Lower leg skin (tissue), 3 donors: ENCODE measurements around the gene USPL1.

Experiments
- POLR2A ChIP-seq, 2 donors: fragments of 450-650 bp; IDR thresholded peaks; one replicate each; pipeline ENCODE4 v1.6.1; 2016 to 2017; ENCODE audit warnings: antibody characterized with exemption in 2 of 2, mild to moderate bottlenecking in 1 of 2, moderate library complexity in 1 of 2
- TF ChIP-seq, protein P1 (sequence below), 3 donors: fragments of 450-650 bp; IDR thresholded peaks; one replicate each; pipeline ENCODE4 v1.5.1; 2016; ENCODE audit warnings: antibody characterized with exemption in 3 of 3, mild to moderate bottlenecking in 3 of 3, moderate library complexity in 2 of 3

DNA sequence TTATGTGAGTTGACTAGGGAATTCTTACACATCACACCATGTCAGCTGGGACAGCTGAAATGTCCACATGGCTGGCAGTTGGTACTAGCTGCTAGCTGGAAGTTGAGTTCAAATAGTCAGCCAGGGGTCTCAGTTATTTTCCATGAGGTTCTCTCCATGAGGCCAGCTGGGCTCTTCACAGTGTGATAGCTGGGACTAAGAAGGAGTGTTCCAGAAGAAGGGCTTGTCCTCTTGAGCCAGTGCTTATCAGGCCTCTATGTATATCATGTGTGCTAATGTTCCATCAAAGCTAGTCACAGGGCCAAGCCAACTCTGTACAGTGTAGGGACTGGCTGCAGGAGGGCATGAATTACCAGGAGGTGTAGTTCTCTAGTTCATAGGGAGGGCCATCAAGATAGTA lies 11.8 kb downstream of the USPL1 start:
- no peak for TF ChIP-seq POLR2A (IDR thresholded peaks at IDR 0.05)
- TF ChIP-seq, protein P1, sequence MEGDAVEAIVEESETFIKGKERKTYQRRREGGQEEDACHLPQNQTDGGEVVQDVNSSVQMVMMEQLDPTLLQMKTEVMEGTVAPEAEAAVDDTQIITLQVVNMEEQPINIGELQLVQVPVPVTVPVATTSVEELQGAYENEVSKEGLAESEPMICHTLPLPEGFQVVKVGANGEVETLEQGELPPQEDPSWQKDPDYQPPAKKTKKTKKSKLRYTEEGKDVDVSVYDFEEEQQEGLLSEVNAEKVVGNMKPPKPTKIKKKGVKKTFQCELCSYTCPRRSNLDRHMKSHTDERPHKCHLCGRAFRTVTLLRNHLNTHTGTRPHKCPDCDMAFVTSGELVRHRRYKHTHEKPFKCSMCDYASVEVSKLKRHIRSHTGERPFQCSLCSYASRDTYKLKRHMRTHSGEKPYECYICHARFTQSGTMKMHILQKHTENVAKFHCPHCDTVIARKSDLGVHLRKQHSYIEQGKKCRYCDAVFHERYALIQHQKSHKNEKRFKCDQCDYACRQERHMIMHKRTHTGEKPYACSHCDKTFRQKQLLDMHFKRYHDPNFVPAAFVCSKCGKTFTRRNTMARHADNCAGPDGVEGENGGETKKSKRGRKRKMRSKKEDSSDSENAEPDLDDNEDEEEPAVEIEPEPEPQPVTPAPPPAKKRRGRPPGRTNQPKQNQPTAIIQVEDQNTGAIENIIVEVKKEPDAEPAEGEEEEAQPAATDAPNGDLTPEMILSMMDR (IDR thresholded peaks at IDR 0.05), result no peak
